GM18505 (cell line): ENCODE measurements around the gene ARRDC5.

Experiments used
- ATAC-seq: cut with Tn5 transposase; IDR thresholded peaks from one replicate; pipeline ENCODE4 v1.9.1; 2021; ENCODE audit not compliant: unreplicated experiment
- POLR2A ChIP-seq: IDR thresholded peaks from 4 replicates; pipeline ENCODE4 v1.6.1; 2011; ENCODE audit warnings: borderline replicate concordance; ENCODE audit not compliant: insufficient read depth, insufficient read length; ENCODE audit errors: extremely low read depth

Gene ARRDC5

DNA sequence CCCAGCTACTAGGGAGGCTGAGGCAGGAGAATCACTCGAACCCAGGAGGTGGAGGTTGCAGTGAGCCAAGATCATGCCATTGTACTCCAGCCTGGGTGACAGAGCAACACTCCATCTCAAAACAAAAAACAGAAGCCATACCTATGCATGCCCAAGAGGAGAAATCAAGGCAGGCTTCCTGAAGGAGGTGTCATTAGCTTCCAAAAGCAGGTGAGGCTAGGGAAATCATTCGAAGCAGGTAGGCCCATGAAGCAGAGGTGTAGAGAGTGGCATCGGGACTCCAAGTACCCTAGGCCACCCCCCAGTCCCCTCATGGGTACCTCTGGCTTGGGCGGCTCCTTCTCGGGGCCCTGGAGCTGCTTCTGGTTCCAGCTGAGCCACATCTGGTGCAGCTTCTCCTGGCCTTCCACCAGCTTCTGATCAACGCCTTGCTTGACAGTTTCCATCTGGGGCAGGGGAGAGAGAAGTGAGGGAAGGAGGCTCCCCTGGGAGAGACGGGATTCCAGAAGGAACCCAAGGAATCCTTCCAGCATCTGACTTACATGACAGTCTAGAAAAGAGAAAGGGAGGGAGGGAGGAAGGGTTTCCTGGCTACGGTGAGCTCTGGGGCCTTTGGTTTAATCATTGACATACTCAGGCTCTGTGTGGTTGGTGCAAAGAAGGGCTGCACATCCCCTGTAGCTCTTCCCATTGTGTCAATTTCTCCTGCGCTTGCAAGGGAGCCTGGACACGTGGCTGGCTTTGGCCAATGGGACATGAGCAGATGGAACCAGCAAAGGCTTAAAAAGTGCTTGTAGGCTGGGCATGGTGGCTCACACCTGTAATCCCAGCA lies 58.1 kb downstream of the ARRDC5 start:
- no peak for TF ChIP-seq POLR2A
- ATAC-seq: no peak

DNA sequence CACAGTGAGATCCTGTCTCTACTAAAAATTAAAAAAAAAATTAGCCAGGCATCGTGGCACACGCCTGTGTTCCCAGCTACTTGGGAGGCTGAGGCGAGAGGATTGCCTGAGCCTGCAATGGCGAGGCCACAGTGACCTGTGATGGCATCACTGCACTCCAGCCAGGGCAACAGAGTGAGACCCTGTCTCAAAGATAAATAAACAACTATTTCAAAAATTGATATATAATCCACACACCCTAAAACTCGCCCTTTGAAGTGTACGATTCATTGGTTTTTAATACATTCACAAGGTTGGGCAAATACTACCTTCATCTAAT lies 59.1 kb downstream of the ARRDC5 start:
- TF ChIP-seq POLR2A: no peak
- ATAC-seq: no peak
